Neural cell (in vitro differentiated cells): ENCODE results near the gene GRID1. TPM values are rescaled to one million over a fixed set of nuclear protein-coding genes. Genes with fewer than 3 reads are reported as not detected.

Source experiments
- H2AFZ ChIP-seq: fragments of 200-600, 300-800 bp; sonication (generic), shearing (Covaris generic); 2 replicates; pipeline ENCODE4 v1.6.0; 2014; ENCODE audit warnings: low read depth, mild to moderate bottlenecking, antibody characterized with exemption, low read length, moderate library complexity
- H3F3A ChIP-seq: fragments of 200-600 bp; shearing (Covaris generic); 2 replicates; pipeline ENCODE4 v1.6.1; 2016; ENCODE audit warnings: mild to moderate bottlenecking, moderate library complexity, mixed read lengths, antibody characterized with exemption, low read length; ENCODE audit not compliant: insufficient read depth, poor library complexity, severe bottlenecking
- H3K27ac ChIP-seq: fragments of 200-600, 300-800 bp; sonication (generic), shearing (Covaris generic); 2 replicates; pipeline ENCODE4 v1.5.1; 2014; ENCODE audit warnings: mild to moderate bottlenecking, low read length, moderate library complexity
- H3K27me3 ChIP-seq: fragments of 300-800, 200-600 bp; sonication (generic), shearing (Covaris generic); 2 replicates; pipeline ENCODE4 v1.6.0; 2014; ENCODE audit warnings: mild to moderate bottlenecking, low read depth, low read length, moderate library complexity; ENCODE audit not compliant: insufficient read depth
- H3K36me3 ChIP-seq: fragments of 300-800, 200-600 bp; sonication (generic), shearing (Covaris generic); 2 replicates; pipeline ENCODE4 v1.5.1; 2014; ENCODE audit warnings: mild to moderate bottlenecking, antibody characterized with exemption, low read length, moderate library complexity; ENCODE audit not compliant: insufficient read depth
- H3K4me2 ChIP-seq: fragments of 300-800, 200-600 bp; sonication (generic), shearing (Covaris generic); 2 replicates; pipeline ENCODE4 v1.6.0; 2014; ENCODE audit warnings: mild to moderate bottlenecking, low read length
- H3K4me3 ChIP-seq: fragments of 300-800, 200-600 bp; sonication (generic), shearing (Covaris generic); 2 replicates; pipeline ENCODE4 v1.5.1; 2014; ENCODE audit warnings: mild to moderate bottlenecking, low read length, moderate library complexity
- H3K79me2 ChIP-seq: fragments of 200-600 bp; shearing (Covaris generic); replicated peaks from 2 replicates; pipeline ENCODE4 v1.6.0; 2014; ENCODE audit warnings: mild to moderate bottlenecking, low read length, moderate library complexity; ENCODE audit not compliant: insufficient read depth
- H3K9ac ChIP-seq: fragments of 300-800, 200-600 bp; sonication (generic), shearing (Covaris generic); 2 replicates; pipeline ENCODE4 v1.6.1; 2016; ENCODE audit warnings: mild to moderate bottlenecking, low read length, mixed read lengths
- H3K9me2 ChIP-seq: fragments of 200-600 bp; shearing (Covaris generic); 2 replicates; pipeline ENCODE4 v1.6.1; 2016; ENCODE audit warnings: mild to moderate bottlenecking, low read length, mixed read lengths; ENCODE audit not compliant: insufficient read depth
- H3K9me3 ChIP-seq: fragments of 200-600, 300-800 bp; sonication (generic), shearing (Covaris generic); 2 replicates; pipeline ENCODE4 v1.6.1; 2016; ENCODE audit warnings: mild to moderate bottlenecking, mixed run types, low read length, moderate library complexity, mixed read lengths
- H4K20me1 ChIP-seq: fragments of 200-600 bp; shearing (Covaris generic); 2 replicates; pipeline ENCODE4 v1.6.1; 2016; ENCODE audit warnings: mild to moderate bottlenecking, mixed run types; ENCODE audit not compliant: insufficient read depth
- EP300 ChIP-seq: fragments of 450-650 bp; conservative IDR thresholded peaks from 2 replicates; pipeline ENCODE4 v1.6.1; 2014; ENCODE audit warnings: antibody characterized with exemption, mild to moderate bottlenecking, moderate library complexity; ENCODE audit not compliant: poor library complexity, severe bottlenecking
- EZH2 ChIP-seq: fragments of 200-600, 300-800 bp; shearing (Covaris generic), sonication (generic); IDR thresholded peaks from 2 replicates; pipeline ENCODE4 v1.6.1; 2014; ENCODE audit warnings: antibody characterized with exemption, low read length, borderline replicate concordance, mild to moderate bottlenecking; ENCODE audit not compliant: insufficient read depth, poor library complexity, severe bottlenecking
- MXI1 ChIP-seq: fragments of 450-650 bp; conservative IDR thresholded peaks from 2 replicates; pipeline ENCODE4 v1.6.1; 2014; ENCODE audit warnings: antibody characterized with exemption, mild to moderate bottlenecking; ENCODE audit not compliant: poor library complexity, severe bottlenecking
- POLR2AphosphoS5 ChIP-seq: IDR thresholded peaks from 2 replicates; pipeline ENCODE4 v1.6.1; 2012
- RAD21 ChIP-seq: fragments of 450-650 bp; conservative IDR thresholded peaks from 2 replicates; pipeline ENCODE4 v1.6.1; 2014; ENCODE audit warnings: antibody characterized with exemption, mild to moderate bottlenecking, moderate library complexity
- REST ChIP-seq: IDR thresholded peaks from 2 replicates; pipeline ENCODE4 v1.6.1; 2012; ENCODE audit warnings: borderline replicate concordance
- SMC3 ChIP-seq: fragments of 450-650 bp; conservative IDR thresholded peaks from 2 replicates; pipeline ENCODE4 v1.6.1; 2014; ENCODE audit warnings: antibody characterized with exemption, mild to moderate bottlenecking, moderate library complexity; ENCODE audit not compliant: poor library complexity
- TAF1 ChIP-seq: IDR thresholded peaks from 2 replicates; pipeline ENCODE4 v1.6.1; 2012; ENCODE audit warnings: low read depth
- polyA plus RNA-seq: library from polyadenylated mRNA; depleted of rRNA; stranded (reverse); fragments of >200 nt; gene quantifications from 2 replicates; pipeline ENCODE4 v1.2.3, GENCODE V29; 2014
- TF ChIP-seq, protein P1 (sequence below): fragments of 450-650 bp; IDR thresholded peaks from 2 replicates; pipeline ENCODE4 v1.5.1; 2014; ENCODE audit warnings: antibody characterized with exemption, mild to moderate bottlenecking, moderate library complexity; ENCODE audit not compliant: poor library complexity, severe bottlenecking

The GRID1 gene
- polyA plus RNA-seq, 1 donor from 2014 or later, result 7.3 TPM

GRCh38 chr10:85764108-85764507 is 602.5 kb downstream of the GRID1 start:
- Histone ChIP-seq H3F3A (no peaks in the 10 kb centered on the region), H3K27me3 (no peaks in the 10 kb centered on the region)

GRCh38 chr10:85761906-85762445 is 604.6 kb downstream of the GRID1 start:
- no peaks in the 10 kb centered on the region for H3K9me3 ChIP-seq
- no peaks in the 10 kb centered on the region for H4K20me1 ChIP-seq
- H3K36me3 ChIP-seq, result no peaks in the 10 kb centered on the region

More at GRCh38 chr10:85764108-85764507, 602.5 kb downstream of the GRID1 start:
- H3K9me2 ChIP-seq, result no peaks in the 10 kb centered on the region
- no peak for TF ChIP-seq EZH2
- TF ChIP-seq RAD21, result no peak
- TF ChIP-seq MXI1, result no peak
- no peak for TF ChIP-seq SMC3
- TF ChIP-seq, protein P1, sequence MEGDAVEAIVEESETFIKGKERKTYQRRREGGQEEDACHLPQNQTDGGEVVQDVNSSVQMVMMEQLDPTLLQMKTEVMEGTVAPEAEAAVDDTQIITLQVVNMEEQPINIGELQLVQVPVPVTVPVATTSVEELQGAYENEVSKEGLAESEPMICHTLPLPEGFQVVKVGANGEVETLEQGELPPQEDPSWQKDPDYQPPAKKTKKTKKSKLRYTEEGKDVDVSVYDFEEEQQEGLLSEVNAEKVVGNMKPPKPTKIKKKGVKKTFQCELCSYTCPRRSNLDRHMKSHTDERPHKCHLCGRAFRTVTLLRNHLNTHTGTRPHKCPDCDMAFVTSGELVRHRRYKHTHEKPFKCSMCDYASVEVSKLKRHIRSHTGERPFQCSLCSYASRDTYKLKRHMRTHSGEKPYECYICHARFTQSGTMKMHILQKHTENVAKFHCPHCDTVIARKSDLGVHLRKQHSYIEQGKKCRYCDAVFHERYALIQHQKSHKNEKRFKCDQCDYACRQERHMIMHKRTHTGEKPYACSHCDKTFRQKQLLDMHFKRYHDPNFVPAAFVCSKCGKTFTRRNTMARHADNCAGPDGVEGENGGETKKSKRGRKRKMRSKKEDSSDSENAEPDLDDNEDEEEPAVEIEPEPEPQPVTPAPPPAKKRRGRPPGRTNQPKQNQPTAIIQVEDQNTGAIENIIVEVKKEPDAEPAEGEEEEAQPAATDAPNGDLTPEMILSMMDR, result no peak
- TF ChIP-seq TAF1, result no peak
- TF ChIP-seq EP300, result no peak
- no peak for TF ChIP-seq REST
- no peak for TF ChIP-seq POLR2AphosphoS5
- H3K4me3 ChIP-seq, result no peak overlapping the region
- H3K9ac ChIP-seq, result no peak overlapping the region
- H2AFZ ChIP-seq, result no peak overlapping the region
- no peak overlapping the region for H3K27ac ChIP-seq
- H3K4me2 ChIP-seq, result no peak overlapping the region
- no peaks in the 10 kb centered on the region for H3K36me3 ChIP-seq
- H3K79me2 ChIP-seq, result no peaks in the 10 kb centered on the region
- H3K9me3 ChIP-seq, result no peaks in the 10 kb centered on the region
- no peaks in the 10 kb centered on the region for H4K20me1 ChIP-seq

More at GRCh38 chr10:85761906-85762445, 604.6 kb downstream of the GRID1 start:
- no peaks in the 10 kb centered on the region for H3F3A ChIP-seq
- TF ChIP-seq, protein P1, result no peak
- TF ChIP-seq RAD21 (no peak), SMC3 (no peak), POLR2AphosphoS5 (no peak)
- H3K27me3 ChIP-seq, result no peaks in the 10 kb centered on the region
- H3K9me2 ChIP-seq, result no peaks in the 10 kb centered on the region
- H3K4me2 ChIP-seq, result no peak overlapping the region
- no peak overlapping the region for H3K27ac ChIP-seq
- no peaks in the 10 kb centered on the region for H3K79me2 ChIP-seq
- no peak overlapping the region for H3K9ac ChIP-seq
- H2AFZ ChIP-seq, result no peak overlapping the region
- no peak overlapping the region for H3K4me3 ChIP-seq
